Activated T-helper 9 cell treated with anti-CD3 and anti-CD28 coated beads, Interleukin-2, amount 50 U/mL, for 16 hours (primary cell): ENCODE data around the gene MAPK8IP2.

Experiments used
- DNase-seq: peaks from one replicate; pipeline ENCODE4 v3.0.0-alpha.2; 2020; ENCODE audit warnings: low read depth

MAPK8IP2 gene

GRCh38 chr22:50575426-50575941 is 25.1 kb upstream of the MAPK8IP2 start:
- no peak for DNase-seq

GRCh38 chr22:50576070-50576469 is 24.5 kb upstream of the MAPK8IP2 start:
- DNase-seq: no peak

- no peak for DNase-seq
Observed at GRCh38 chr22:50576806-50577696, 23.5 kb upstream of the MAPK8IP2 start.

GRCh38 chr22:50577697-50577986 is 23.0 kb upstream of the MAPK8IP2 start:
- DNase-seq: no peak

- DNase-seq: no peak
Observed at GRCh38 chr22:50577987-50578775, 22.4 kb upstream of the MAPK8IP2 start, which contains the start of gene CPT1B. TSS of gene CPT1B (minus strand) at chr22:50578427. CDS start at chr22:50577915, 512 bp downstream.

GRCh38 chr22:50578776-50579310 is 21.8 kb upstream of the MAPK8IP2 start:
- no peak for DNase-seq

GRCh38 chr22:50579752-50580151 is 20.8 kb upstream of the MAPK8IP2 start:
- no peak for DNase-seq

GRCh38 chr22:50581031-50581949 is 19.3 kb upstream of the MAPK8IP2 start:
- DNase-seq: no peak

GRCh38 chr22:50581950-50582492 is 18.6 kb upstream of the MAPK8IP2 start:
- no peak for DNase-seq

GRCh38 chr22:50582493-50583293 is 17.9 kb upstream of the MAPK8IP2 start, which contains the start of gene CHKB:
TSS of gene CHKB (minus strand) at chr22:50582849. CDS start at chr22:50582781, 68 bp downstream.
- DNase-seq: peak; percentile 98

GRCh38 chr22:50583294-50583861 is 17.2 kb upstream of the MAPK8IP2 start:
- DNase-seq: no peak

GRCh38 chr22:50584106-50585096 is 16.2 kb upstream of the MAPK8IP2 start:
- no peak for DNase-seq

- DNase-seq: no peak
Observed at GRCh38 chr22:50585238-50585637, 15.4 kb upstream of the MAPK8IP2 start.

- no peak for DNase-seq
Observed at GRCh38 chr22:50585781-50586180, 14.8 kb upstream of the MAPK8IP2 start.

- no peak for DNase-seq
Observed at GRCh38 chr22:50586416-50586815, 14.2 kb upstream of the MAPK8IP2 start.

- DNase-seq: no peak
Observed at GRCh38 chr22:50587407-50587806, 13.2 kb upstream of the MAPK8IP2 start.

GRCh38 chr22:50595189-50595588 is 5.4 kb upstream of the MAPK8IP2 start:
- DNase-seq: no peak

GRCh38 chr22:50597097-50597496 is 3.5 kb upstream of the MAPK8IP2 start:
- no peak for DNase-seq
